ENCODE results near the gene DBP.
"Not testable (repeated sequence)": the region's sequence is repeated elsewhere in the genome, so short reads cannot be mapped to it uniquely, and the experiment has no call there.

DBP gene

GRCh38 chr19:48639483-48640375 is 2.5 kb upstream of the DBP start:
- DNase-seq = no peak

- no peak for DNase-seq
These were observed 1.7 kb upstream of the DBP start for GRCh38 chr19:48638831-48639381.

- DNase-seq = peak; percentile 78
These were observed 1.0 kb upstream of the DBP start for GRCh38 chr19:48637948-48638830.

DNA sequence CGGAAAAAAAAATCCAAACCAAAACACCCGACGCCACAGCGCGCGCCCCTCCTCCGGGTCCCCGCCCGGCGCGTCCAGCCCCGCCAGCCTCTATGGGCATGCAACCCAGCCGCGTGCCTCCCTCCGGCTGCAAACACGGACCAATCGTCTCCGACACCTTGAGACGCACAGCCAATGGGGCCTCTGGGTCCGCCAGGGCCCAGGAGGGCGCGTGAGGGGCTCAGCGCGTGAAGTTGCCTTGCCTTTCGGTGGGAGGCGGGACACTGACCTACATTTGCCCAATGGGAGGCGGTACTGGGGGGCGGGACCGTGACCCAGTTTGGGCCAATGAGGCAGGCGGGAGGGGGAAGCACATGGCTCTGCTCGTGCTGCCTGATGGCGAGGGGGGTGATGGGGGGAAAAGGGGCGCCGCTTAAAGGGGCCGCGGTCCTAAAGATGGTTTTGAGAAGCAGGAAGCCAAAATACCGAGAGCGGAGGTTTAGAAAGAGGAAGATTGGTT is 319 bp upstream of the DBP start:
- DNase-seq = peak; percentile 99

- DNase-seq = peak; percentile 46
These were observed 967 bp downstream of the DBP start for GRCh38 chr19:48635966-48636858.

- DNase-seq = peak; percentile 81
These were observed 1.8 kb downstream of the DBP start for GRCh38 chr19:48635263-48635965.

GRCh38 chr19:48634424-48635262 is 2.5 kb downstream of the DBP start:
- peak; percentile 97 for DNase-seq

- DNase-seq = no peak
These were observed 3.2 kb downstream of the DBP start for GRCh38 chr19:48634036-48634342.

DNA sequence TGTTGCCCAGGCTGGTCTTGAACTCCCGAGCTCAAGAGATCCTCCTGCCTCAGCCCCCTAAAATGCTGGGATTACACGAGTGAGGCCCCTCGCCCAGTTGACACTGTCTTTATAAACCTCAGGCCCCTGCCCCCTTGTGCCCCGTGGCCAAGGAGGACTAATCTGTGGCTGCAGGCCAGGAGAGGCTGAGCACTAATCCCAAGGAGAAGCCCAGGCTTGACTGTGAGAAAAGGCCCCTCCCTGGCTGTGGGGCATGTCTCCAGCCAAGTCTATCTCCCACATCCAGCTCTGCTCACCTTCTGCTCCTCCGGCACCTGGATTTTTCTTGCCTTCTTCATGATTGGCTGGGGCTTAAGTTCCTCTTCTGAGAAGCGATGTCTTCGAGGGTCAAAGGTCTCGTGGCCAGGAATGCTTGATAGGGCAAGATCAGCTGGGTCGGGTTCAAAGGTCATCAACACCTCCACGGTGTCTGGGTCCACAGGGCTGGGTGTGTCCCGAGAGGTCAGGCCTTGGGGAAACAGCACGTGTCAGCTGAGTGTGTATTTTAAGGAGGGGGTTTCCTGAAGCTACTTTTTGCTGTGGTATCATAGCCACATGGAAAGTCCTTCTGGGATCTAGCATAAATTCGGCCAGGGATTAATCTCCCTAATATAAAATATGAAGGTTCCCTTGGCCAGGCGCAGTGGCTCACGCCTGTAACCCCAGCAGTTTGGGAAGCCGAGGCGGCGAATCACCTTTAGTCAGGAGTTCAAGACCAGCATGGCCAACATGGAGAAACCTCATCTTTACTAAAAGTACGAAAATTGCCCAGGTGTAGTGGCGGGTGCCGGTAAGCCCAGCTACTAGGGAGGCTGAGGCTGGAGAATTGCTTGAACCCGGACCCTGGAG is 3.8 kb downstream of the DBP start:
- DNase-seq = no peak

- peak; percentile 24 for DNase-seq
These were observed 4.5 kb downstream of the DBP start for GRCh38 chr19:48632692-48633147.

GRCh38 chr19:48632286-48632685 is 4.9 kb downstream of the DBP start:
- not testable (repeated sequence) for DNase-seq

- no peak for DNase-seq
These were observed 6.0 kb downstream of the DBP start for GRCh38 chr19:48631225-48631624.

- no peak for DNase-seq
These were observed 6.7 kb downstream of the DBP start for GRCh38 chr19:48630296-48631063.

- DNase-seq = peak; percentile 47
These were observed 7.4 kb downstream of the DBP start for GRCh38 chr19:48629599-48630295.

GRCh38 chr19:48629297-48629598 is 7.9 kb downstream of the DBP start:
- DNase-seq = no peak

DNA sequence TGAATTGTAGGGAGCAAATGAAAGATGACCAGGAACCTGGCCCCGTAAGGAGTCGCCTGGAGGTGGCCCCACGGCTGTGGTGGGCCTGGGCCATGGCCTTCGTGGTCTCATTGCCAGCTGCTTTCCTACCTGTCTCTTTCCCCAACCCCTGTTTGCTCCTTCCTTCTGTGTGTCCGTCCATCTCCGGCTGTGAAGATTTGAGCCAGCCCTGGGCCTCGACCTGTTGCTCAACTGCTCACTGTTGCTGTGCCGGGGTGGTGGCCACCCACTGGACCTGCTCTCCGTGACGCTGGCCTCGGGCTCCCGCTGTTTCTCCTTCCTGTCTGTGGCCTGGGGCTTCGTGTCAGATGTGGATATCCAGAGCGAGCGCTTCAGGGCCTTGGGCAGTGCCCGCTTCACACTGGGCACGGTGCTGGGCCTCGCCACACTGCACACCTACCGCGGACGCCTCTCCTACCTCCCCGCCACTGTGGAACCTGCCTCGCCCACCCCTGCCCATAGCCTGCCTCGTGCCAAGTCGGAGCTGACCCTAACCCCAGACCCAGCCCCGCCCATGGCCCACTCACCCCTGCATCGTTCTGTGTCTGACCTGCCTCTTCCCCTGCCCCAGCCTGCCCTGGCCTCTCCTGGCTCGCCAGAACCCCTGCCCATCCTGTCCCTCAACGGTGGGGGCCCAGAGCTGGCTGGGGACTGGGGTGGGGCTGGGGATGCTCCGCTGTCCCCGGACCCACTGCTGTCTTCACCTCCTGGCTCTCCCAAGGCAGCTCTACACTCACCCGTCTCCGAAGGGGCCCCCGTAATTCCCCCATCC is 8.5 kb downstream of the DBP start:
- no peak for DNase-seq

DNA sequence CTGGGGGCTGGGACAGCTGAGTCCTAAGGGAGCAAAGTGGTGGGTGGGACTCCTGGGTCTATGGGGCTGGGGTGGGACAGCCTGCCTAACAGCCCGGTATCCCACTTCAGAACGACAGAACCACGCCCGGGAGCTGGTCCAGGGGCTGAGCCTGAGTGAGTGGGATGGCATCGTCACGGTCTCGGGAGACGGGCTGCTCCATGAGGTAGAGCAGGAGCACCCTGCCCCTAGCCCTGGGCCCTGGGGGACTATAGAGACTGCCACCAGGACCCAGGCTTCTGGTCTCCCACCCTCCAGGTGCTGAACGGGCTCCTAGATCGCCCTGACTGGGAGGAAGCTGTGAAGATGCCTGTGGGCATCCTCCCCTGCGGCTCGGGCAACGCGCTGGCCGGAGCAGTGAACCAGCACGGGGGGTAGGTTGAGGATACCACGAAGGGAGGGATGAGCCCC is 9.3 kb downstream of the DBP start:
- no peak for DNase-seq

All from stimulated activated CD4-positive, alpha-beta T cell treated with anti-CD3 and anti-CD28 coated beads, Interleukin-15, amount 100 ng/mL, for 24 hours (primary cell).